Kidney capillary endothelial cell (primary cell): ENCODE results near the gene CSNK1E.
"Not testable (repeated sequence)": the region's sequence is repeated elsewhere in the genome, so short reads cannot be mapped to it uniquely, and the experiment has no call there.

Experiments
- DNase-seq: peaks from one replicate; pipeline ENCODE4 v3.0.0-alpha.2; 2018; ENCODE audit warnings: low spot score

CSNK1E gene

GRCh38 chr22:38317122-38317994 is at the start of gene CSNK1E:
Gene CSNK1E, minus strand, starts transcription at chr22:38317433. Its CDS starts 3,276 bp downstream, at chr22:38314157.
- peak; percentile 26 for DNase-seq

- DNase-seq = not testable (repeated sequence)
Measured at GRCh38 chr22:38365829-38366228, 48.6 kb upstream of the CSNK1E start.

GRCh38 chr22:38365174-38365573 is 47.9 kb upstream of the CSNK1E start:
- not testable (repeated sequence) for DNase-seq

- not testable (repeated sequence) for DNase-seq
Measured at GRCh38 chr22:38360560-38360959, 43.3 kb upstream of the CSNK1E start.

GRCh38 chr22:38359817-38360216 is 42.6 kb upstream of the CSNK1E start:
- not testable (repeated sequence) for DNase-seq

GRCh38 chr22:38357971-38358370 is 40.7 kb upstream of the CSNK1E start:
- not testable (repeated sequence) for DNase-seq

- DNase-seq = no peak
Measured at GRCh38 chr22:38355275-38355674, 38.0 kb upstream of the CSNK1E start.

GRCh38 chr22:38353701-38354100 is 36.5 kb upstream of the CSNK1E start:
- no peak for DNase-seq

- peak; percentile 37 for DNase-seq
Measured at GRCh38 chr22:38353142-38353629, 36.0 kb upstream of the CSNK1E start.

GRCh38 chr22:38352436-38352835 is 35.2 kb upstream of the CSNK1E start:
- no peak for DNase-seq

- DNase-seq = no peak
Measured at GRCh38 chr22:38350444-38351359, 33.5 kb upstream of the CSNK1E start.

- DNase-seq = no peak
Measured at GRCh38 chr22:38348751-38349496, 31.7 kb upstream of the CSNK1E start.

- DNase-seq = no peak
Measured at GRCh38 chr22:38347944-38348750, 30.9 kb upstream of the CSNK1E start.

GRCh38 chr22:38347181-38347943 is 30.1 kb upstream of the CSNK1E start:
- DNase-seq = no peak

GRCh38 chr22:38346506-38346905 is 29.3 kb upstream of the CSNK1E start:
- DNase-seq = no peak

- no peak for DNase-seq
Measured at GRCh38 chr22:38345782-38346181, 28.5 kb upstream of the CSNK1E start.

GRCh38 chr22:38339893-38340292 is 22.7 kb upstream of the CSNK1E start:
- not testable (repeated sequence) for DNase-seq

GRCh38 chr22:38338772-38339379 is 21.6 kb upstream of the CSNK1E start:
- DNase-seq = no peak

GRCh38 chr22:38336699-38337098 is 19.5 kb upstream of the CSNK1E start:
- no peak for DNase-seq

- DNase-seq = peak; percentile 38
Measured at GRCh38 chr22:38335077-38335476, 17.8 kb upstream of the CSNK1E start.
